ENCODE data around the gene MYO18A. TPM values are rescaled to one million over a fixed set of nuclear protein-coding genes. Genes with fewer than 3 reads are reported as not detected.
A peak's percentile ranks its signal among the peaks of the same experiment; 100 is the strongest.

Gene MYO18A
- total RNA-seq, 5 donors from 2014 or later (not counting 1 experiment from before 2014, with no cell fraction given): 119 to 151 (median 145) TPM

DNA sequence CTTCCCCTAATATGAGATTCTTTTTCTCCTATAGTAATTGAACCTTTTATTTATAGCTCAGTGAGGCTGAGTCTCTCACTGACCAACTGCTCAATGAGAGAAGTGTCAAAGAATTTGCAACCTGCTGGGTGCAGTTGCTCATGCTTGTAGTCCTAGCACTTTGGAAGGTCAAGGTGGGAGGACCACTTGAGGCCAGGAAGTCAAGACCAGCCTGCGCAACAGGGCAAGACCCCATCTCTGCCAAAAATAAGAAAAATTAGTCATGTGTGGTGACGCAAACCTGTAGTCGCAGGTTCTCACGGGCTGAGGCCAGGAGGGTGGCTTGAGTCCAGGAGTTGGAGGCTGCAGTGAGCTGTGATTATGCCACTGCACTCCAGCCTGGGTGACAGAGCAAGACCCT lies 35.5 kb upstream of the MYO18A start:
- Histone ChIP-seq H3K27me3 (replicated peaks in 1 of 2; ENCODE audit: control insufficient read depth in 2 of 2, extremely low read depth in 1 of 2, insufficient read depth in 2 of 2, low read length in 1 of 2) (peaks cover 0 to 14% of the 10 kb centered on the region in 2 experiments), H3K36me3 (ENCODE audit: control insufficient read depth in 2 of 2, extremely low read depth in 1 of 2, insufficient read depth in 1 of 2, low read length in 1 of 2) (no peaks in the 10 kb centered on the region), H3K4me3 (ENCODE audit: control insufficient read depth in 1 of 2, extremely low read depth in 1 of 2, low read length in 1 of 2) (no peak overlapping the region), H3K27ac (ENCODE audit: low read length) (no peak overlapping the region), H3K4me1 (ENCODE audit: control insufficient read depth in 1 of 2, extremely low read depth in 1 of 2, insufficient read depth in 2 of 2, low read length in 2 of 2) (peaks cover 0 to 4% of the 10 kb centered on the region in 2 experiments), H3K9me3 (no peaks in the 10 kb centered on the region)
- Mint-ChIP-seq H3K4me1 (peaks cover 6 to 7% (median 6%) of the 10 kb centered on the region in 3 donors), H3K27me3 (no peaks in the 10 kb centered on the region), H3K27ac (no peak overlapping the region), H3K9me3 (no peaks in the 10 kb centered on the region), H3K36me3 (no peaks in the 10 kb centered on the region), H3K4me3 (no peak overlapping the region)
- ATAC-seq (replicated peaks in 1 of 4) (no peak), DNase-seq (no peak)
- no CpG with 5 or more reads among the region's 4 CpGs for WGBS (ENCODE audit: insufficient coverage)
- CTCF ChIA-PET: interaction anchor here in 1 of 2 donors (0.7 kb wide), 1 partner anchor 35 kb away, joined by 3 read pairs; no protein-coding TSS in a partner anchor
- POLR2A ChIA-PET: no interaction called here

DNA sequence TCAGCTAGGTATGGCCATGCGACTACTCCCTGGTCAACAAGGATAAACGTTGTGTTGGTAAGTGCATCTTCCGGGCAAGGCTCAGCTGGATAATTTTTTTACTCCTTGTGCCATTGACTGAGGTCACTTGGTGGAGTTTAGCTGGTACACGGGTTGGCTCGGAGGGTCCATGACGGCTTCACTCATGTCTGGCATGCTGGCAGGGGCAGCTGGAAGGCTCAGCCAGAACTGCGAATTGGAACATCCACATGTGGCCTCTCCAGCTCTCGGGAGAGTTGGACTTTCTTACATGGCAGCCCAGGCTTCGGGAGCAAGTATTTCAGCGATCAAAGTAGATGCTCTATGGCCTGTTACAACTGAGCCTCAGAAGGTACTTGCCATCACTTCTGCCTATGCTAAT lies 35.0 kb upstream of the MYO18A start:
- H3K36me3 Mint-ChIP-seq: no peaks in the 10 kb centered on the region
- ATAC-seq (replicated peaks in 1 of 4): no peak
- 88% methylated on average over 9 of the region's 10 CpGs for WGBS (ENCODE audit: insufficient coverage)
- Histone ChIP-seq H3K4me3 (ENCODE audit: control insufficient read depth in 1 of 2, extremely low read depth in 1 of 2, low read length in 1 of 2) (no peak overlapping the region), H3K4me1 (ENCODE audit: control insufficient read depth in 1 of 2, extremely low read depth in 1 of 2, insufficient read depth in 2 of 2, low read length in 2 of 2) (peaks cover 0 to 4% of the 10 kb centered on the region in 2 experiments), H3K9me3 (no peaks in the 10 kb centered on the region), H3K27me3 (replicated peaks in 1 of 2; ENCODE audit: control insufficient read depth in 2 of 2, extremely low read depth in 1 of 2, insufficient read depth in 2 of 2, low read length in 1 of 2) (peaks cover 0 to 14% of the 10 kb centered on the region in 2 experiments), H3K36me3 (ENCODE audit: control insufficient read depth in 2 of 2, extremely low read depth in 1 of 2, insufficient read depth in 1 of 2, low read length in 1 of 2) (no peaks in the 10 kb centered on the region), H3K27ac (ENCODE audit: low read length) (no peak overlapping the region)
- H3K27ac Mint-ChIP-seq: no peak overlapping the region
- no peaks in the 10 kb centered on the region for H3K9me3 Mint-ChIP-seq
- POLR2A ChIA-PET: no interaction called here
- no peak for DNase-seq
- CTCF ChIA-PET: no interaction called here
- H3K4me1 Mint-ChIP-seq: peaks cover 6 to 7% (median 6%) of the 10 kb centered on the region in 3 donors
- no peak overlapping the region for H3K4me3 Mint-ChIP-seq
- no peaks in the 10 kb centered on the region for H3K27me3 Mint-ChIP-seq

DNA sequence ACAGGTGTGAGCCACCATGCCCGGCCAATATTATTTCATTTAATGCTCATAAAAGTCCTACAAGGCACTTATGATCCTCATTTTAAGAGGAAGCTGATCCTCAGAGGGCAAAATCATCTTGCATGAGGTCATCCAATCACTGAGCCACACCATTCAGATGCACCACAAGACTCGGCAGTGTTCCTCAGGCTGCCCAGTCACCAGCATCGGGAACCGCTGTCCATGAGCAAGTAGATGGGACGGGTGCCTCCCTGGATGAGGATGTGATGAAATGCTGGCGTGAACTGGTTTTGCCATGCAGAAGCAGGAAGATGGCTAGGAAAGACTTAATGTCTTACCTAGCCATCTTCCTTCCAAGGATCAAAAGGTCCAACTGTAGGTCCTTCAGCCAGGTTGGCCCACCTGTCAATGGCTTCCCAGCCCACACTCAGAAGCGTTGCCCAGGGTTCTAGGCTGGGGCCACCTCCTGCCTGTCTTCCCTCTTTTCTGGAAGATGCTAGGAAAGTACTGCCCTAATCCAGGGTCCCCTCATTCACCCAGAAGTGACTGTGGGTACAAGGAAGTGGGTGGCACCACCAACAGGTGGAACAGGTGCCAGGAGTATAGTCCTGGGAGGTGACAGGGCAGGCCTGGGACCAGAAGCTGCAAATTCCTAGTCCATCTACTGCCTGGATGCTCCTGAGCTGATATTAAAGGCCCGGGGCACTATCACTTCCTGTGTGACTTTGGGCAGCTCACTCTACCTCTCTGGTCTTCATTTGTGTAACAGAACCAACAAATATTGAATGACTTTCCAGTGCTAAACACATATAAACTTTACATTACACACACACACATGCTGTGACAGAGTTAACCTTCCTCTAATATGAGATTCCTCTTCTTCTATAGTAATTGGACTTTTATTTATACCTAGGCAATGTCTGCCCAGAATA lies 34.3 kb upstream of the MYO18A start:
- H3K27ac ChIP-seq (ENCODE audit: low read length): no peak overlapping the region
- DNase-seq (peak in 1 of 35 experiments; percentile 12), ATAC-seq (replicated peaks in 1 of 4) (no peak)
- no peaks in the 10 kb centered on the region for H3K36me3 ChIP-seq (ENCODE audit: control insufficient read depth in 2 of 2, extremely low read depth in 1 of 2, insufficient read depth in 1 of 2, low read length in 1 of 2)
- H3K27ac Mint-ChIP-seq: no peak overlapping the region
- no peak overlapping the region for H3K4me3 Mint-ChIP-seq
- H3K27me3 Mint-ChIP-seq: no peaks in the 10 kb centered on the region
- ChIA-PET POLR2A (no interaction called here), CTCF (no interaction called here)
- H3K4me1 ChIP-seq (ENCODE audit: control insufficient read depth in 1 of 2, extremely low read depth in 1 of 2, insufficient read depth in 2 of 2, low read length in 2 of 2): peaks cover 0 to 3% of the 10 kb centered on the region in 2 experiments
- no peaks in the 10 kb centered on the region for H3K9me3 ChIP-seq
- H3K4me1 Mint-ChIP-seq: peaks cover 3 to 4% (median 3%) of the 10 kb centered on the region in 3 donors
- no peaks in the 10 kb centered on the region for H3K36me3 Mint-ChIP-seq
- WGBS (ENCODE audit: insufficient coverage): 73% methylated on average over 2 of the region's 8 CpGs
- H3K27me3 ChIP-seq (replicated peaks in 1 of 2; ENCODE audit: control insufficient read depth in 2 of 2, extremely low read depth in 1 of 2, insufficient read depth in 2 of 2, low read length in 1 of 2): peaks cover 0 to 14% of the 10 kb centered on the region in 2 experiments
- no peaks in the 10 kb centered on the region for H3K9me3 Mint-ChIP-seq
- no peak overlapping the region for H3K4me3 ChIP-seq (ENCODE audit: control insufficient read depth in 1 of 2, extremely low read depth in 1 of 2, low read length in 1 of 2)

DNA sequence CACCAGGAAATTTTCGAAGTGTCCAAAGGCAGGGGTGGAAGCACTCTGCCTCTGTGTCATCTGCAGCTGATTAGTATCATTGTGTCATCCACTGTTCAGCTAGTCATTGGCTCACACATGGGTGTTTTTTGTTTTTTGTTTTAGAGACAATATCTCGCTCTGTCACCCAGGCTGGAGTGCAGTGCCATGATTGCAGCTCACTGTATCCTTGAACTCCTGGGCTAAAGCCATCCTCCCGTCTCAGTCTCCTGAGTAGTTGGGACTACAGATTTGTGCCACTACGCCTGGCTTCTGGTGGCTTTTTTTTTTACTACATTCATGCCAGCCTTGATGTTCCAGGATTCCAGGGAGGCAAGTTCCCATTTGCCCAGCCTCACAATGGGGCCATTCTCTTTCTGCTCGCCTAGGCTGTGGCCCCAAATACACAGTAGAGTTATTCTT lies 32.5 kb upstream of the MYO18A start:
- no peak for ATAC-seq (replicated peaks in 1 of 4)

DNA sequence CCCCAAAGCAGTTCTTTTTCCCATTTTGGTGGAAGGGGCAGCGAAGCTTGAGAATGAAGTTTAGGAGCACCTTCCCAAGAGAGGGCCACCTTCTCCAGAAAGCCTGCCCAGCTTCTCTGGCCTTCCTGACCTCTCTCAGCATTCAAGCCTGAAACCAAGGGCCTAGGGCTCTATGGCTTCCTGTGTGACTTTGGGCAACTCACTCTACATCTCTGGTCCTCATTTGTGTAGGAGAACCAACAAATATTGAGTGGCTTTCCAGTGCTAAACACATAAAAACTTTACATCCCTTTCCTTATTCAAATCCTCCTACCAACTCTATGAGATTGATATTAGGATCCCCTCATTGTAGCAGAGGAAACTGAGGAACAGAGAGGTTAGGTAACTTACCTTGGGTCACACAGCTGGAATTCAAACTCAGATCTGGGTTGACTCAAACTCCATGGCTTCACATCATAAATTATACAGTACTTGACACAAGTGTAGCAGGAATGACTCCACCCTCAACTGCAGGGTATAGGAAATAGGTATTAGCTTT lies 32.0 kb upstream of the MYO18A start:
- CTCF ChIA-PET: no interaction called here
- ATAC-seq (replicated peaks in 1 of 4): no peak
- no peak overlapping the region for H3K27ac ChIP-seq (ENCODE audit: low read length)
- no peaks in the 10 kb centered on the region for H3K36me3 ChIP-seq (ENCODE audit: control insufficient read depth in 2 of 2, extremely low read depth in 1 of 2, insufficient read depth in 1 of 2, low read length in 1 of 2)
- no peaks in the 10 kb centered on the region for H3K9me3 ChIP-seq
- POLR2A ChIA-PET: interaction anchor here in 1 of 2 donors (0.6 kb wide), 1 partner anchor 93 kb away, joined by 3 read pairs; no protein-coding TSS in a partner anchor
- Mint-ChIP-seq H3K4me1 (no peaks in the 10 kb centered on the region), H3K36me3 (no peaks in the 10 kb centered on the region), H3K4me3 (no peak overlapping the region), H3K27ac (no peak overlapping the region), H3K9me3 (no peaks in the 10 kb centered on the region), H3K27me3 (no peaks in the 10 kb centered on the region)
- H3K4me3 ChIP-seq (ENCODE audit: control insufficient read depth in 1 of 2, extremely low read depth in 1 of 2, low read length in 1 of 2): no peak overlapping the region
- WGBS (ENCODE audit: insufficient coverage): no CpG with 5 or more reads among the region's 1 CpG
- DNase-seq: no peak
- H3K27me3 ChIP-seq (replicated peaks in 1 of 2; ENCODE audit: control insufficient read depth in 2 of 2, extremely low read depth in 1 of 2, insufficient read depth in 2 of 2, low read length in 1 of 2): peaks cover 0 to 14% of the 10 kb centered on the region in 2 experiments
- H3K4me1 ChIP-seq (ENCODE audit: control insufficient read depth in 1 of 2, extremely low read depth in 1 of 2, insufficient read depth in 2 of 2, low read length in 2 of 2): no peaks in the 10 kb centered on the region

More for the DNA sequence above, 32.5 kb upstream of the MYO18A start:
- CTCF ChIA-PET: interaction anchor here (0.5 to 0.6 kb wide), 3 partner anchors 20 to 566 kb away, joined by 3 to 5 read pairs (median 4); no protein-coding TSS in a partner anchor
- Mint-ChIP-seq H3K4me3 (no peak overlapping the region), H3K4me1 (no peaks in the 10 kb centered on the region), H3K27me3 (no peaks in the 10 kb centered on the region), H3K9me3 (no peaks in the 10 kb centered on the region), H3K36me3 (no peaks in the 10 kb centered on the region), H3K27ac (no peak overlapping the region)
- peaks cover 0 to 14% of the 10 kb centered on the region in 2 experiments for H3K27me3 ChIP-seq (replicated peaks in 1 of 2; ENCODE audit: control insufficient read depth in 2 of 2, extremely low read depth in 1 of 2, insufficient read depth in 2 of 2, low read length in 1 of 2)
- no peak for DNase-seq
- 90% methylated on average over 3 of the region's 5 CpGs for WGBS (ENCODE audit: insufficient coverage)
- H3K9me3 ChIP-seq: no peaks in the 10 kb centered on the region
- no peak overlapping the region for H3K4me3 ChIP-seq (ENCODE audit: control insufficient read depth in 1 of 2, extremely low read depth in 1 of 2, low read length in 1 of 2)
- no peaks in the 10 kb centered on the region for H3K36me3 ChIP-seq (ENCODE audit: control insufficient read depth in 2 of 2, extremely low read depth in 1 of 2, insufficient read depth in 1 of 2, low read length in 1 of 2)
- no peak overlapping the region for H3K27ac ChIP-seq (ENCODE audit: low read length)
- POLR2A ChIA-PET: interaction anchor here in 1 of 2 donors (0.6 kb wide), 1 partner anchor 94 kb away, joined by 3 read pairs; no protein-coding TSS in a partner anchor
- H3K4me1 ChIP-seq (ENCODE audit: control insufficient read depth in 1 of 2, extremely low read depth in 1 of 2, insufficient read depth in 2 of 2, low read length in 2 of 2): no peaks in the 10 kb centered on the region

DNA sequence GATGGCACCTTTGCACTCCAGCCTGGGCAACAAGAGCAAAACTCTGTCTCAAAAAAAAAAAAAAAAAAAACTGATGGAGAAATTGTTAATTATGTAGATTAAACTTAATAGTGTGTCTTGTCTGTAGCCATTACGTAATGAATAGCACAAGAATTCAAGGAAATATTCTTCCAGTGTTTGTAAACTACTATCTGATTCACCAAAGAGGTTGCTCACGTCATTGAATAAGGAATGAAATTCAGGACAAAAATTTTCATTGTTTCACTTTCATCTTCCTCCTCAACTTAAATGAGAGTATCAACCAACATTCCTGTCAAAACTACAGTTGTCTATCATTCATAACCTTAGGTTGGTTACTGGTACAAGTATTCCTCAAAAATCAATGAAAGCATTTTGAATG lies 30.7 kb upstream of the MYO18A start:
- H3K4me3 ChIP-seq (ENCODE audit: control insufficient read depth in 1 of 2, extremely low read depth in 1 of 2, low read length in 1 of 2): no peak overlapping the region
- ATAC-seq (replicated peaks in 1 of 4) (no peak), DNase-seq (no peak)
- whole genome bisulfite sequencing (ENCODE audit: insufficient coverage): no CpG with 5 or more reads among the region's 2 CpGs
- POLR2A ChIA-PET: no interaction called here
- H3K27ac Mint-ChIP-seq: no peak overlapping the region
- CTCF ChIA-PET: interaction anchor here in 1 of 2 donors (0.6 kb wide), 1 partner anchor 169 kb away, joined by 4 read pairs; no protein-coding TSS in a partner anchor
- no peaks in the 10 kb centered on the region for H3K4me1 Mint-ChIP-seq
- H3K4me3 Mint-ChIP-seq: no peak overlapping the region
- no peaks in the 10 kb centered on the region for H3K9me3 ChIP-seq
- H3K36me3 Mint-ChIP-seq: no peaks in the 10 kb centered on the region
- H3K27me3 Mint-ChIP-seq: no peaks in the 10 kb centered on the region
- no peak overlapping the region for H3K27ac ChIP-seq (ENCODE audit: low read length)
- H3K27me3 ChIP-seq (replicated peaks in 1 of 2; ENCODE audit: control insufficient read depth in 2 of 2, extremely low read depth in 1 of 2, insufficient read depth in 2 of 2, low read length in 1 of 2): peaks cover 0 to 14% of the 10 kb centered on the region in 2 experiments
- H3K36me3 ChIP-seq (ENCODE audit: control insufficient read depth in 2 of 2, extremely low read depth in 1 of 2, insufficient read depth in 1 of 2, low read length in 1 of 2): no peaks in the 10 kb centered on the region
- no peaks in the 10 kb centered on the region for H3K4me1 ChIP-seq (ENCODE audit: control insufficient read depth in 1 of 2, extremely low read depth in 1 of 2, insufficient read depth in 2 of 2, low read length in 2 of 2)
- H3K9me3 Mint-ChIP-seq: no peaks in the 10 kb centered on the region
